MM.1S (cell line): ENCODE results near the gene VEGFA.

ENCODE experiments used
- DNase-seq: peaks from one replicate; pipeline ENCODE4 v3.0.0-alpha.2; 2015
- H2AFZ ChIP-seq: fragments of 300-600 bp; sonication (generic); 2 replicates; pipeline ENCODE4 v1.6.0; 2016; ENCODE audit warnings: antibody characterized with exemption, low read length
- H3F3A ChIP-seq: fragments of 300-600 bp; sonication (generic); 2 replicates; pipeline ENCODE4 v1.6.1; 2016; ENCODE audit warnings: mild to moderate bottlenecking, antibody characterized with exemption, low read length, moderate library complexity, mixed read lengths; ENCODE audit not compliant: insufficient read depth
- H3K27ac ChIP-seq: fragments of 300-600 bp; sonication (generic); 2 replicates; pipeline ENCODE4 v1.5.1; 2016; ENCODE audit warnings: mild to moderate bottlenecking, low read length
- H3K27me3 ChIP-seq: fragments of 300-600 bp; sonication (generic); replicated peaks from 2 replicates; pipeline ENCODE4 v1.6.0; 2016; ENCODE audit warnings: low read length; ENCODE audit not compliant: insufficient read depth
- H3K36me3 ChIP-seq: fragments of 300-600 bp; sonication (generic); replicated peaks from 2 replicates; pipeline ENCODE4 v1.6.1; 2016; ENCODE audit warnings: mild to moderate bottlenecking, low read length, mixed read lengths; ENCODE audit not compliant: insufficient read depth
- H3K4me1 ChIP-seq: fragments of 300-600 bp; sonication (generic); 2 replicates; pipeline ENCODE4 v1.6.1; 2016; ENCODE audit warnings: low read length, mixed read lengths
- H3K4me2 ChIP-seq: fragments of 300-600 bp; sonication (generic); 2 replicates; pipeline ENCODE4 v1.6.0; 2016; ENCODE audit warnings: low read depth, low read length
- H3K4me3 ChIP-seq: fragments of 300-600 bp; sonication (generic); 2 replicates; pipeline ENCODE4 v1.5.1; 2016; ENCODE audit warnings: low read length, mixed read lengths
- H3K79me2 ChIP-seq: fragments of 300-600 bp; sonication (generic); 2 replicates; pipeline ENCODE4 v1.6.1; 2016; ENCODE audit warnings: mixed run types, low read length, mixed read lengths
- H3K9ac ChIP-seq: fragments of 300-600 bp; sonication (generic); 2 replicates; pipeline ENCODE4 v1.6.1; 2016; ENCODE audit warnings: low read length, mixed read lengths
- H3K9me2 ChIP-seq: fragments of 300-600 bp; sonication (generic); replicated peaks from 2 replicates; pipeline ENCODE4 v1.6.1; 2016; ENCODE audit warnings: mild to moderate bottlenecking, low read length, mixed read lengths; ENCODE audit not compliant: insufficient read depth
- H3K9me3 ChIP-seq: fragments of 300-600 bp; sonication (generic); replicated peaks from 2 replicates; pipeline ENCODE4 v1.6.1; 2016; ENCODE audit warnings: mild to moderate bottlenecking, low read length, mixed read lengths; ENCODE audit not compliant: insufficient read depth
- H4K20me1 ChIP-seq: fragments of 300-600 bp; sonication (generic); 2 replicates; pipeline ENCODE4 v1.6.1; 2016; ENCODE audit warnings: mild to moderate bottlenecking, low read length, moderate library complexity, mixed read lengths; ENCODE audit not compliant: insufficient read depth
- CTCF ChIP-seq: fragments of 300-600 bp; sonication (generic); IDR thresholded peaks from 2 replicates; pipeline ENCODE4 v1.5.1; 2016; ENCODE audit warnings: antibody characterized with exemption, low read length, mixed read lengths
- EZH2 ChIP-seq: fragments of 300-600 bp; sonication (generic); optimal IDR thresholded peaks from 2 replicates; pipeline ENCODE3; 2017; ENCODE audit warnings: low read depth, mild to moderate bottlenecking, antibody characterized with exemption, low read length, mixed read lengths
- EZH2phosphoT487 ChIP-seq: fragments of 300-600 bp; sonication (generic); IDR thresholded peaks from 2 replicates; pipeline ENCODE4 v1.6.1; 2018; ENCODE audit warnings: antibody characterized with exemption, low read length

The VEGFA gene

GRCh38 chr6:43736844-43737243 is 33.2 kb upstream of the VEGFA start:
- DNase-seq = no peak
- TF ChIP-seq CTCF (no peak), EZH2 (no peak), EZH2phosphoT487 (no peak)
- Histone ChIP-seq H2AFZ (no peak overlapping the region), H3K9me2 (no peaks in the 10 kb centered on the region), H3K4me1 (peaks cover 18% of the 10 kb centered on the region), H3K9me3 (no peaks in the 10 kb centered on the region), H3K4me3 (no peak overlapping the region), H3K9ac (no peak overlapping the region), H3K79me2 (no peaks in the 10 kb centered on the region), H3F3A (no peaks in the 10 kb centered on the region), H3K36me3 (no peaks in the 10 kb centered on the region), H3K27me3 (no peaks in the 10 kb centered on the region), H3K27ac (no peak overlapping the region), H3K4me2 (no peak overlapping the region), H4K20me1 (no peaks in the 10 kb centered on the region)

- Histone ChIP-seq H2AFZ (no peak overlapping the region), H3K9ac (no peak overlapping the region), H3K27ac (no peak overlapping the region)
Measured at GRCh38 chr6:43737272-43738081, 32.5 kb upstream of the VEGFA start.

GRCh38 chr6:43738267-43738676 is 31.7 kb upstream of the VEGFA start:
- Histone ChIP-seq H3K27ac (no peak overlapping the region), H3K4me1 (peaks cover 16% of the 10 kb centered on the region), H4K20me1 (no peaks in the 10 kb centered on the region), H3K9ac (no peak overlapping the region), H3F3A (no peaks in the 10 kb centered on the region), H3K9me3 (no peaks in the 10 kb centered on the region), H2AFZ (no peak overlapping the region), H3K9me2 (no peaks in the 10 kb centered on the region), H3K4me3 (no peak overlapping the region), H3K4me2 (no peak overlapping the region), H3K79me2 (no peaks in the 10 kb centered on the region), H3K27me3 (no peaks in the 10 kb centered on the region), H3K36me3 (no peaks in the 10 kb centered on the region)
- TF ChIP-seq CTCF (no peak), EZH2phosphoT487 (no peak), EZH2 (no peak)
- DNase-seq = no peak

More at GRCh38 chr6:43737272-43738081, 32.5 kb upstream of the VEGFA start:
- Histone ChIP-seq H4K20me1 (no peaks in the 10 kb centered on the region), H3K79me2 (no peaks in the 10 kb centered on the region), H3K9me3 (no peaks in the 10 kb centered on the region), H3K4me2 (no peak overlapping the region), H3K4me1 (peaks cover 18% of the 10 kb centered on the region), H3K36me3 (no peaks in the 10 kb centered on the region), H3F3A (no peaks in the 10 kb centered on the region), H3K4me3 (no peak overlapping the region), H3K27me3 (no peaks in the 10 kb centered on the region), H3K9me2 (no peaks in the 10 kb centered on the region)
- TF ChIP-seq EZH2 = no peak
- no peak for DNase-seq
